Germinal center (tissue), 1 donor: ENCODE results near the gene FAM107B.
"Not testable (repeated sequence)": the region's sequence is repeated elsewhere in the genome, so short reads cannot be mapped to it uniquely, and the experiment has no call there.

Experiments
- DNase-seq: peaks from one replicate; pipeline ENCODE4 v3.0.0; 2012; ENCODE audit warnings: mixed read lengths, low spot score

Gene FAM107B

GRCh38 chr10:14601326-14601725 lies 173.4 kb downstream of the FAM107B start:
- DNase-seq, result no peak

GRCh38 chr10:14600065-14600464 lies 174.6 kb downstream of the FAM107B start:
- DNase-seq, result no peak

- DNase-seq, result no peak
Observed at GRCh38 chr10:14598809-14599764, 175.6 kb downstream of the FAM107B start.

GRCh38 chr10:14595526-14596182 lies 179.0 kb downstream of the FAM107B start:
- DNase-seq, result no peak

- DNase-seq, result no peak
Observed at GRCh38 chr10:14594878-14595525, 179.7 kb downstream of the FAM107B start.

- no peak for DNase-seq
Observed at GRCh38 chr10:14593806-14594205, 180.9 kb downstream of the FAM107B start.

GRCh38 chr10:14592566-14592965 lies 182.1 kb downstream of the FAM107B start:
- DNase-seq, result no peak

- DNase-seq, result no peak
Observed at GRCh38 chr10:14592026-14592425, 182.7 kb downstream of the FAM107B start.

GRCh38 chr10:14588938-14589294 lies 185.8 kb downstream of the FAM107B start:
- DNase-seq, result not testable (repeated sequence)

GRCh38 chr10:14588084-14588937 lies 186.4 kb downstream of the FAM107B start:
- DNase-seq, result no peak

- no peak for DNase-seq
Observed at GRCh38 chr10:14587540-14588083, 187.1 kb downstream of the FAM107B start.

- no peak for DNase-seq
Observed at GRCh38 chr10:14586901-14587300, 187.8 kb downstream of the FAM107B start.

- DNase-seq, result no peak
Observed at GRCh38 chr10:14585287-14586193, 189.2 kb downstream of the FAM107B start.

- DNase-seq, result no peak
Observed at GRCh38 chr10:14584661-14585060, 190.0 kb downstream of the FAM107B start.

GRCh38 chr10:14583967-14584366 lies 190.7 kb downstream of the FAM107B start:
- no peak for DNase-seq

- DNase-seq, result peak; percentile 46
Observed at GRCh38 chr10:14583252-14583651, 191.4 kb downstream of the FAM107B start.

GRCh38 chr10:14581553-14582321 lies 193.0 kb downstream of the FAM107B start:
- DNase-seq, result no peak

GRCh38 chr10:14580671-14581332 lies 193.9 kb downstream of the FAM107B start:
- no peak for DNase-seq

GRCh38 chr10:14579405-14579804 lies 195.3 kb downstream of the FAM107B start:
- no peak for DNase-seq
